Erythroblast (primary cell): ENCODE results near the gene GPR37L1.

Experiments
- GATA1 ChIP-seq: IDR thresholded peaks from 2 replicates; pipeline ENCODE4 v1.6.1; 2011; ENCODE audit warnings: low read depth, mild to moderate bottlenecking, control low read depth, low read length, moderate library complexity
- POLR2A ChIP-seq: IDR thresholded peaks from 2 replicates; pipeline ENCODE4 v1.6.1; 2011; ENCODE audit warnings: mild to moderate bottlenecking, low read length

DNA sequence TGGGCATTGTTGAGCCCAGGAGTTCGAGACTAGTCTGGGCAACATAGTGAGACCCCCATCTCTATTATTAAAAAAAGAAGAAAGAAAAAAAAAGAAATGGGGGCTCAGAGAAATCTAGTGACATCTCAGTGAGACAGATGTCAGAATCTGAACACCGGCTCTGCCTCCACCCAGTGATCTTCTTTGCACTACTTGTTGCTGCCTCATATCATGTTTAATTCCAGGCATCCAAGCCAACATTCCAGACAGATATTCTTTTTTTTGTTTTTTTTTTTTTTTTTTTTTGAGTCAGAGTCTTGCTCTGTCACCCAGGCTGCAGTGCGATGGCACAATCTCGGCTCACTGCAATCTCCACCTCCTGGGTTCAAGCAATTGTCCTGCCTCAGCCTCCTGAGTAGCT lies 26.8 kb downstream of the GPR37L1 start:
- TF ChIP-seq POLR2A (no peak), GATA1 (no peak)
